Naive thymus-derived CD8-positive, alpha-beta T cell (primary cell): ENCODE results near the gene BROX. TPM values are rescaled to one million over a fixed set of nuclear protein-coding genes. Genes with fewer than 3 reads are reported as not detected.
A peak's percentile ranks its signal among the peaks of the same experiment; 100 is the strongest.
"Not testable (repeated sequence)": the region's sequence is repeated elsewhere in the genome, so short reads cannot be mapped to it uniquely, and the experiment has no call there.

Source experiments
- ATAC-seq, 2 donors: fragments of 150-1000 bp; cut with Tn5 transposase in 1 of 2; sonication (Bioruptor Pico), chemical (Tn5 transposase) in 1 of 2; 1 replicate in 1 of 2; 2 replicates in 1 of 2; pipeline ENCODE4 v1.10.0; 2021; ENCODE audit warnings: mild to moderate bottlenecking in 2 of 2, moderate library complexity in 2 of 2
- POLR2A ChIA-PET: fragments of 350-600 bp; sonication (Branson Sonifier 250); formaldehyde crosslinking; loops from one replicate; lab custom pipeline; 2021; ENCODE audit warnings: antibody characterized with exemption; lab: Charles Lee
- DNase-seq, 10 donors: peaks; one replicate each; pipeline versions ENCODE4 v3.0.0 to v3.0.0-alpha.2; 2020 to 2022
- H3K27ac Mint-ChIP-seq, 10 donors: one replicate each; pipeline ENCODE4 v1.8.0; 2020 to 2022; ENCODE audit warnings: mild to moderate bottlenecking in 10 of 10, mixed read lengths in 10 of 10, moderate library complexity in 4 of 10, inconsistent platforms in 1 of 10
- H3K27me3 Mint-ChIP-seq, 5 donors: one replicate each; pipeline ENCODE4 v1.8.0; 2021 to 2022; ENCODE audit warnings: mixed read lengths in 5 of 5
- H3K36me3 Mint-ChIP-seq, 3 donors: one replicate each; pipeline ENCODE4 v1.8.0; 2020 to 2022; ENCODE audit warnings: mixed read lengths in 3 of 3, mild to moderate bottlenecking in 2 of 3, inconsistent platforms in 1 of 3
- H3K4me1 Mint-ChIP-seq, 4 donors: one replicate each; pipeline ENCODE4 v1.8.0; 2021 to 2022; ENCODE audit warnings: mixed read lengths in 4 of 4
- H3K4me3 Mint-ChIP-seq, 10 donors: one replicate each; pipeline ENCODE4 v1.8.0; 2020 to 2022; ENCODE audit warnings: mild to moderate bottlenecking in 10 of 10, mixed read lengths in 10 of 10, moderate library complexity in 6 of 10, inconsistent platforms in 1 of 10
- H3K9me3 Mint-ChIP-seq, 9 donors: one replicate each; pipeline ENCODE4 v1.8.0; 2020 to 2022; ENCODE audit warnings: mixed read lengths in 9 of 9, mild to moderate bottlenecking in 3 of 9, inconsistent platforms in 1 of 9, moderate library complexity in 1 of 9
- polyA plus RNA-seq, 3 donors: library from polyadenylated mRNA; unstranded; fragments of 300-500 nt; fragmentation: Illumina TruSeq; gene quantifications; one replicate each; pipeline ENCODE4 v1.2.3, GENCODE V29; 2021
- total RNA-seq, 8 experiments: library from RNA in 2 of 8; stranded (reverse) in 2 of 8; gene quantifications; one replicate each; pipeline ENCODE4 v1.2.3 and lab custom pipeline; 2021 to 2026

The BROX gene
- total and polyA plus RNA-seq, 5 experiments from 2014 or later: 8.6 to 53.3 (median 10.2) TPM

DNA sequence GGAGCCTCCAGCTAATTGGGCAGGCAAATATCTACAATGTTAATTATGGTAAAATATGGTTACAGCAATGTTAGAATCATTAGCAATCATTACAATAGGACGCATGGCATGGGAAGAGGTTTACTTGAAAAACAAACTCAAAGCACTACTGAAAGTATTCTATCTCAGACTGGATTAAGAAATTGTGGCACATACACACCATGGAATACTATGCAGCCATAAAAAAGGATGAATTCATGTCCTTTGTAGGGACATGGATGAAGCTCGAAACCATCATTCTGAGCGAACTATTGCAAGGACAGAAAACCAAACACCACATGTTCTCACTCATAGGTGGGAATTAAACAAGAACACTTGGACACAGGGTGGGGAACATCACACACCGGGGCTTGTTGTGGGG lies 49.8 kb downstream of the BROX start:
- H3K27me3 Mint-ChIP-seq, DNase-seq, H3K4me1 Mint-ChIP-seq, H3K4me3 Mint-ChIP-seq, H3K9me3 Mint-ChIP-seq, H3K36me3 Mint-ChIP-seq, H3K27ac Mint-ChIP-seq, POLR2A ChIA-PET, ATAC-seq: not testable (repeated sequence)

DNA sequence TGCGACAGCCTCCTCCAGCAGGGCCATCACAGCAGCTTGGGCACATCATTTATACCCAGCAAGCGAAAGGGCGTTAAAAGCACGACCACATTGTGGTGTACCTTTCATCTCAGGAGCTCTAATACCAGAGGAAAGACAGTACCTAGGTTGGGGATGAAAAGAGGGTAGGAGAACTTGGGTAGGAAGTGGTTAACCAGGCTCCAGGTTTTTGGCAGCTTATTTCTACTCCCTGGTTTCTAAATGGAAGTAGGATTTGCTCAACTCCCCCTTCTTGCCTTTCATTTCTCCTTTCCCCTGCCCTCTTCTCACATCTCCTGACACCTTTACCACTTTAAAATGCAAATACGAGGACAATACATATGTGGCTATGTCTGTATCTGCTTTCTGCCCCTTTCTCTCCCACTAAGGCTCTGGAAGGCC lies 54.8 kb downstream of the BROX start:
- Mint-ChIP-seq H3K36me3 (peaks cover 0 to 15% (median 13%) of the 10 kb centered on the region in 3 donors), H3K27ac (no peak overlapping the region), H3K4me3 (no peak overlapping the region), H3K9me3 (peaks cover 9 to 26% (median 16%) of the 10 kb centered on the region in 9 donors), H3K27me3 (peaks cover 0 to 4% (median 0%) of the 10 kb centered on the region in 5 donors), H3K4me1 (peaks cover 0 to 21% (median 10%) of the 10 kb centered on the region in 4 donors)
- DNase-seq: no peak
- POLR2A ChIA-PET: no interaction called here
- no peak for ATAC-seq

GRCh38 chr1:222768592-222768991 lies 56.2 kb downstream of the BROX start:
- Mint-ChIP-seq H3K27me3 (peaks cover 0 to 2% (median 0%) of the 10 kb centered on the region in 5 donors), H3K9me3 (peaks cover 9 to 26% (median 16%) of the 10 kb centered on the region in 9 donors), H3K27ac (no peak overlapping the region), H3K4me1 (peaks cover 3 to 35% (median 23%) of the 10 kb centered on the region in 4 donors), H3K36me3 (peaks cover 0 to 15% (median 13%) of the 10 kb centered on the region in 3 donors), H3K4me3 (no peak overlapping the region)
- no peak for ATAC-seq
- no peak for DNase-seq
- POLR2A ChIA-PET: no interaction called here

DNA sequence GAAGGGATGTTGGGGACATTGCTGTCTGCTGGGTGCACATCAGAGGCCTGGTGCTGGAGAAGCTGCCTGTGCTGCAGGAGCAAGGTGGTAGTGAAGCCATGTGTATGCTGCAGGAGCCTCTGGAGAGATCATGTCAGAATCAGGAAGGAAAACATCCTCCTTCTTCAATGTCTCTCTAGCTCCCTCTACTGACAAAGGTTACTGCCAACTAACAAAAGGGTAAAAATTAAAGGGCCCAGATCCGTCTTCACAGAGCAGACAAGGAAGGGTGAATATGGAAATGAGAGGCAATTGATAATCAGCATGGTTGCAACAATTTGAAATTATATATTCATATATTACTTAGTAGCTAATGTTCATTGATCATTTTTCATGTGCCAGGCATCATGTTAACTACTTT lies 56.8 kb downstream of the BROX start:
- DNase-seq: no peak
- POLR2A ChIA-PET: no interaction called here
- Mint-ChIP-seq H3K4me3 (no peak overlapping the region), H3K4me1 (peaks cover 3 to 37% (median 23%) of the 10 kb centered on the region in 4 donors), H3K27me3 (peaks cover 0 to 2% (median 0%) of the 10 kb centered on the region in 5 donors), H3K27ac (no peak overlapping the region), H3K36me3 (peaks cover 0 to 15% (median 13%) of the 10 kb centered on the region in 3 donors), H3K9me3 (peaks cover 7 to 25% (median 16%) of the 10 kb centered on the region in 9 donors)
- no peak for ATAC-seq

- H3K4me1 Mint-ChIP-seq: peaks cover 3 to 40% (median 23%) of the 10 kb centered on the region in 4 donors
- peaks cover 6 to 21% (median 16%) of the 10 kb centered on the region in 9 donors for H3K9me3 Mint-ChIP-seq
- ATAC-seq (no peak), DNase-seq (no peak)
- POLR2A ChIA-PET: no interaction called here
- H3K27me3 Mint-ChIP-seq: peaks cover 0 to 2% (median 0%) of the 10 kb centered on the region in 5 donors
- H3K4me3 Mint-ChIP-seq: no peak overlapping the region
- peak overlapping the region in 2 of 10 donors; percentile 67 to 78 for H3K27ac Mint-ChIP-seq
- peaks cover 0 to 15% (median 13%) of the 10 kb centered on the region in 3 donors for H3K36me3 Mint-ChIP-seq
Observed at GRCh38 chr1:222769971-222770620, 57.7 kb downstream of the BROX start.

- Mint-ChIP-seq H3K36me3 (peaks cover 0 to 13% (median 11%) of the 10 kb centered on the region in 3 donors), H3K4me3 (peak overlapping the region in 7 of 10 donors; percentile 3 to 71 (median 37)), H3K9me3 (peaks cover 5 to 18% (median 12%) of the 10 kb centered on the region in 9 donors), H3K27me3 (peaks cover 0 to 2% (median 0%) of the 10 kb centered on the region in 5 donors), H3K4me1 (peaks cover 3 to 33% (median 18%) of the 10 kb centered on the region in 4 donors), H3K27ac (peak overlapping the region in 9 of 10 donors; percentile 33 to 88 (median 82))
- DNase-seq (peak in 1 of 10 donors; percentile 18), ATAC-seq (peak in 1 of 2 donors; percentile 55)
- POLR2A ChIA-PET: no interaction called here
Observed at GRCh38 chr1:222772996-222773379, 60.6 kb downstream of the BROX start.

DNA sequence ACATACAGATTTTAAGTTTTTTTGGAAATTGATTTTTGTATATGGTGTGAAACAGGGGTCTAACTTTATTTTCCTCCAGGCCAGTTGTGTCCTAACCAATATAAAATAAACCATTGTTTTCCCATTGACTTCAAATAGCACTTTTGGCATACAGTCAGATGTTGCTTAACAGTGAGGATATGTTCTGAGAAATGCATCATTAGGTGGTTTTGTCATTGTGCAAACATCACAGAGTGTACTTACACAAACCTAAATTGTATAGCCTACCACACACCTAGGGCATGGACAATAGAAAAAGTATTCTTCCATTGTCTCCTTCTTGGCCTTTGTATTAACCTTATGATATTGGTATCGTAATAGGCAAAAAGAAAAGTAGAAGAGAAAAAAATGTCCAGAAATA lies 65.1 kb downstream of the BROX start:
- Mint-ChIP-seq H3K4me1 (peaks cover 3 to 16% (median 11%) of the 10 kb centered on the region in 4 donors), H3K36me3 (no peaks in the 10 kb centered on the region), H3K27ac (no peak overlapping the region), H3K4me3 (no peak overlapping the region), H3K27me3 (peaks cover 2 to 12% (median 9%) of the 10 kb centered on the region in 5 donors), H3K9me3 (no peaks in the 10 kb centered on the region)
- ATAC-seq: no peak
- no peak for DNase-seq
- POLR2A ChIA-PET: no interaction called here

GRCh38 chr1:222777977-222778376 lies 65.6 kb downstream of the BROX start:
- Mint-ChIP-seq H3K36me3 (no peaks in the 10 kb centered on the region), H3K4me3 (no peak overlapping the region), H3K27ac (no peak overlapping the region), H3K27me3 (peaks cover 2 to 14% (median 9%) of the 10 kb centered on the region in 5 donors), H3K4me1 (peaks cover 0 to 10% (median 6%) of the 10 kb centered on the region in 4 donors), H3K9me3 (no peaks in the 10 kb centered on the region)
- DNase-seq (no peak), ATAC-seq (no peak)
- POLR2A ChIA-PET: no interaction called here

- DNase-seq (no peak), ATAC-seq (no peak)
- H3K36me3 Mint-ChIP-seq: no peaks in the 10 kb centered on the region
- POLR2A ChIA-PET: no interaction called here
- peaks cover 2 to 14% (median 10%) of the 10 kb centered on the region in 5 donors for H3K27me3 Mint-ChIP-seq
- H3K4me3 Mint-ChIP-seq: no peak overlapping the region
- H3K27ac Mint-ChIP-seq: no peak overlapping the region
- H3K9me3 Mint-ChIP-seq: no peaks in the 10 kb centered on the region
- peaks cover 0 to 15% (median 0%) of the 10 kb centered on the region in 4 donors for H3K4me1 Mint-ChIP-seq
Observed at GRCh38 chr1:222781251-222781650, 68.9 kb downstream of the BROX start.

- ATAC-seq: no peak
- no peak overlapping the region for H3K4me3 Mint-ChIP-seq
- peaks cover 0 to 15% (median 0%) of the 10 kb centered on the region in 4 donors for H3K4me1 Mint-ChIP-seq
- H3K36me3 Mint-ChIP-seq: no peaks in the 10 kb centered on the region
- H3K27me3 Mint-ChIP-seq: peaks cover 4 to 14% (median 10%) of the 10 kb centered on the region in 5 donors
- POLR2A ChIA-PET: no interaction called here
- H3K9me3 Mint-ChIP-seq: no peaks in the 10 kb centered on the region
- H3K27ac Mint-ChIP-seq: no peak overlapping the region
- no peak for DNase-seq
Observed at GRCh38 chr1:222783051-222783450, 70.7 kb downstream of the BROX start.

GRCh38 chr1:222784371-222784770 lies 72.0 kb downstream of the BROX start:
- ATAC-seq: no peak
- no peaks in the 10 kb centered on the region for H3K9me3 Mint-ChIP-seq
- peaks cover 0 to 15% (median 0%) of the 10 kb centered on the region in 4 donors for H3K4me1 Mint-ChIP-seq
- no peak overlapping the region for H3K27ac Mint-ChIP-seq
- POLR2A ChIA-PET: no interaction called here
- no peaks in the 10 kb centered on the region for H3K36me3 Mint-ChIP-seq
- H3K4me3 Mint-ChIP-seq: no peak overlapping the region
- no peak for DNase-seq
- H3K27me3 Mint-ChIP-seq: peaks cover 4 to 14% (median 10%) of the 10 kb centered on the region in 5 donors
